Loucy (cell line): ENCODE measurements around the gene TNS4.

Source experiments
- H2AFZ ChIP-seq: fragments of 200-600 bp; sonication (generic); 2 replicates; pipeline ENCODE4 v1.6.0; 2016; ENCODE audit warnings: antibody characterized with exemption, mild to moderate bottlenecking, low read length, moderate library complexity
- H3F3A ChIP-seq: fragments of 200-600 bp; 2 replicates; pipeline ENCODE4 v1.6.0; 2016; ENCODE audit warnings: antibody characterized with exemption, low read depth, mild to moderate bottlenecking
- H3K27me3 ChIP-seq: fragments of 200-600 bp; sonication (generic); 2 replicates; pipeline ENCODE4 v1.6.1; 2014; ENCODE audit warnings: low read length, mild to moderate bottlenecking; ENCODE audit not compliant: insufficient read depth, poor library complexity, severe bottlenecking
- H3K36me3 ChIP-seq: fragments of 200-600 bp; sonication (generic); 2 replicates; pipeline ENCODE4 v1.6.1; 2016; ENCODE audit warnings: low read length; ENCODE audit not compliant: insufficient read depth
- H3K4me1 ChIP-seq: fragments of 200-600 bp; sonication (generic); 2 replicates; pipeline ENCODE4 v1.5.1; 2014; ENCODE audit warnings: low read length, mild to moderate bottlenecking; ENCODE audit not compliant: insufficient read depth, poor library complexity, severe bottlenecking
- H3K4me2 ChIP-seq: fragments of 200-600 bp; sonication (generic); 2 replicates; pipeline ENCODE4 v1.6.0; 2014; ENCODE audit warnings: antibody characterized with exemption, low read length, low read depth, mild to moderate bottlenecking; ENCODE audit not compliant: poor library complexity, severe bottlenecking
- H3K4me3 ChIP-seq: fragments of 200-600 bp; sonication (generic); 2 replicates; pipeline ENCODE4 v1.5.1; 2014; ENCODE audit warnings: low read length, mild to moderate bottlenecking, mixed read lengths; ENCODE audit not compliant: poor library complexity, severe bottlenecking
- H3K79me2 ChIP-seq: fragments of 200-600 bp; sonication (generic); 2 replicates; pipeline ENCODE4 v1.6.1; 2014; ENCODE audit warnings: low read length; ENCODE audit not compliant: insufficient read depth
- H3K9ac ChIP-seq: fragments of 200-600 bp; sonication (generic); 2 replicates; pipeline ENCODE4 v1.6.0; 2014; ENCODE audit warnings: mild to moderate bottlenecking, low read depth, low read length, moderate library complexity; ENCODE audit not compliant: poor library complexity, severe bottlenecking
- H3K9me2 ChIP-seq: fragments of 200-600 bp; sonication (generic); replicated peaks from 2 replicates; pipeline ENCODE4 v1.6.1; 2016; ENCODE audit warnings: low read depth, low read length, mixed read lengths
- H3K9me3 ChIP-seq: fragments of 200-600 bp; sonication (generic); 2 replicates; pipeline ENCODE4 v1.6.1; 2014; ENCODE audit warnings: mild to moderate bottlenecking, antibody characterized with exemption, low read length, low read depth; ENCODE audit not compliant: insufficient read depth
- H4K20me1 ChIP-seq: fragments of 200-600 bp; sonication (generic); 2 replicates; pipeline ENCODE4 v1.6.0; 2014; ENCODE audit warnings: antibody characterized with exemption, low read length, mild to moderate bottlenecking; ENCODE audit not compliant: insufficient read depth, poor library complexity, severe bottlenecking
- EZH2phosphoT487 ChIP-seq: fragments of 200-600 bp; IDR thresholded peaks from 2 replicates; pipeline ENCODE4 v1.6.1; 2018; ENCODE audit warnings: antibody characterized with exemption, mild to moderate bottlenecking, moderate library complexity, borderline replicate concordance
- TF ChIP-seq, protein P1 (sequence below): fragments of 200-600 bp; sonication (generic); conservative IDR thresholded peaks from 2 replicates; pipeline ENCODE4 v1.5.1; 2014; ENCODE audit warnings: mild to moderate bottlenecking, antibody characterized with exemption, low read length

TNS4 gene

DNA sequence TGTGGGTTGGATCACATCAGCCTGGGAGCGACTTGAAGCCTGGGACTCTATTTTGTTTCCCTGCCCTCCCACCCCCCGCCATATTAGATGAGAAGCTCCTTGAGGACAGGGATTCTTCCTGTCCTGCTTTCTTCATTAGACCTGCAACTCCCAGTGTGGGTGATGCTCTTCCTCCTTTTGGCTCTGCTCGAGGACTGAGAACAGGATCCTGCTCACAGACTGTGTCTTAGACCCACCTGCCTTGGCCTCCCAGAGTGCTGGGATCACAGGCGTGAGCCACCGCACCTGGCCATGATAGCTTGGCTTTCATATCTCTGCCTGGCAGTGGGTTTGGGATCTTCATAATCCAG lies 21.5 kb upstream of the TNS4 start:
- H3K9ac ChIP-seq = no peak overlapping the region
- H3K36me3 ChIP-seq = no peaks in the 10 kb centered on the region
- H2AFZ ChIP-seq = no peak overlapping the region
- H3K4me3 ChIP-seq = no peak overlapping the region
- TF ChIP-seq, protein P1, sequence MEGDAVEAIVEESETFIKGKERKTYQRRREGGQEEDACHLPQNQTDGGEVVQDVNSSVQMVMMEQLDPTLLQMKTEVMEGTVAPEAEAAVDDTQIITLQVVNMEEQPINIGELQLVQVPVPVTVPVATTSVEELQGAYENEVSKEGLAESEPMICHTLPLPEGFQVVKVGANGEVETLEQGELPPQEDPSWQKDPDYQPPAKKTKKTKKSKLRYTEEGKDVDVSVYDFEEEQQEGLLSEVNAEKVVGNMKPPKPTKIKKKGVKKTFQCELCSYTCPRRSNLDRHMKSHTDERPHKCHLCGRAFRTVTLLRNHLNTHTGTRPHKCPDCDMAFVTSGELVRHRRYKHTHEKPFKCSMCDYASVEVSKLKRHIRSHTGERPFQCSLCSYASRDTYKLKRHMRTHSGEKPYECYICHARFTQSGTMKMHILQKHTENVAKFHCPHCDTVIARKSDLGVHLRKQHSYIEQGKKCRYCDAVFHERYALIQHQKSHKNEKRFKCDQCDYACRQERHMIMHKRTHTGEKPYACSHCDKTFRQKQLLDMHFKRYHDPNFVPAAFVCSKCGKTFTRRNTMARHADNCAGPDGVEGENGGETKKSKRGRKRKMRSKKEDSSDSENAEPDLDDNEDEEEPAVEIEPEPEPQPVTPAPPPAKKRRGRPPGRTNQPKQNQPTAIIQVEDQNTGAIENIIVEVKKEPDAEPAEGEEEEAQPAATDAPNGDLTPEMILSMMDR = no peak
- TF ChIP-seq EZH2phosphoT487 = no peak
- H3K4me2 ChIP-seq = no peak overlapping the region
- H3K4me1 ChIP-seq = peaks cover 24% of the 10 kb centered on the region
- no peaks in the 10 kb centered on the region for H3K9me2 ChIP-seq
- H3K79me2 ChIP-seq = no peaks in the 10 kb centered on the region
- H3F3A ChIP-seq = no peaks in the 10 kb centered on the region; the same call in 1 of the 2 replicates
- H3K9me3 ChIP-seq = peaks cover 5% of the 10 kb centered on the region; the same call in 1 of the 2 replicates
- H3K27me3 ChIP-seq = no peaks in the 10 kb centered on the region
- no peaks in the 10 kb centered on the region for H4K20me1 ChIP-seq

DNA sequence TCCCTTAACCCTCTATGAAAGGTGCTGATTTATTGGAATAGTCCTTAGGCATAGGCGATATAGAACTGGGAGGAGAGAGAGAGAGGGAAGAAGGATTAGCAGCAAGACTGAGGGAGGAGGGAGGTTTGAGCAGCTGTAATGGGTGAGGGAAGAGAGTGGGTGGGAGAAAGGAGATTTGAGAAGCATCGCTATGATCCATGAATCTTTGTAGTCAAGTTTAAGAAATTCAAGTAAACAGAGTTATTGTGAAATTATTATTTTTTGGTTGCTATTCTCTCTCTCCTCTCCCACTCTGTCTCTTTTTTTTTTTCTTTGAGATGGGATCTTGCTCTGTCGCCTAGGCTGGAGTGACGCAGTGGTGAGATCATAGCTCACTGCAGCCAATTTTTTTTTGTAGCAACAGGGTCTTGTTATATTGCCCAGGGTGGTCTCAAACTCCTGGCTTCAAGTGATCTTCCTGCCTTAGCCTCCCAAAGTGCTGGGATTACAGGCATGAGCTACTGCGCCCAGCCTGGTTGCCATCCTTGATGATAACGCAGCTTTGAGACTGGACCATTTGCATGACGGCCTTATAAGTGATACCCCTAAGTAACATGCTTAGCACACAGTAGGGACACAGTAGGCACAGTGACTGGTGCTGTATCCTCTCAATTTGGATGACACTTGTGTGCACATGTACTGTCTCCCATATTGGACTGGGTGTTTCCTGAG lies 21.0 kb upstream of the TNS4 start:
- Histone ChIP-seq H4K20me1 (no peaks in the 10 kb centered on the region), H3K4me2 (no peak overlapping the region)

GRCh38 chr17:40520991-40521453 lies 19.6 kb upstream of the TNS4 start:
- H3K4me3 ChIP-seq = no peak overlapping the region
- TF ChIP-seq, protein P1 = no peak
- no peak for TF ChIP-seq EZH2phosphoT487
- no peaks in the 10 kb centered on the region for H3K36me3 ChIP-seq
- H4K20me1 ChIP-seq = no peaks in the 10 kb centered on the region
- H3K9ac ChIP-seq = no peak overlapping the region
- H3F3A ChIP-seq = peaks cover 3% of the 10 kb centered on the region
- no peaks in the 10 kb centered on the region for H3K27me3 ChIP-seq
- H3K9me3 ChIP-seq = peaks cover 5% of the 10 kb centered on the region; the same call in 1 of the 2 replicates
- no peak overlapping the region for H3K4me2 ChIP-seq
- no peaks in the 10 kb centered on the region for H3K79me2 ChIP-seq
- no peaks in the 10 kb centered on the region for H3K9me2 ChIP-seq
- H2AFZ ChIP-seq = no peak overlapping the region
- H3K4me1 ChIP-seq = peaks cover 42% of the 10 kb centered on the region

More for the DNA sequence above, 21.0 kb upstream of the TNS4 start:
- peaks cover 5% of the 10 kb centered on the region; the same call in 1 of the 2 replicates for H3K9me3 ChIP-seq
- H3K79me2 ChIP-seq = no peaks in the 10 kb centered on the region
- H3F3A ChIP-seq = no peaks in the 10 kb centered on the region; the same call in 1 of the 2 replicates
- H3K27me3 ChIP-seq = no peaks in the 10 kb centered on the region
- H3K9me2 ChIP-seq = no peaks in the 10 kb centered on the region
- no peak overlapping the region for H3K9ac ChIP-seq
- H3K36me3 ChIP-seq = no peaks in the 10 kb centered on the region
- H3K4me3 ChIP-seq = no peak overlapping the region
- peaks cover 30% of the 10 kb centered on the region for H3K4me1 ChIP-seq
- no peak overlapping the region for H2AFZ ChIP-seq
- TF ChIP-seq, protein P1 = no peak
- no peak for TF ChIP-seq EZH2phosphoT487
